Brain pericyte (primary cell): ENCODE measurements around the gene CABLES1.
"Not testable (repeated sequence)": the region's sequence is repeated elsewhere in the genome, so short reads cannot be mapped to it uniquely, and the experiment has no call there.

Experiments used
- DNase-seq: peaks from one replicate; pipeline ENCODE4 v3.0.0-alpha.2; 2012; ENCODE audit warnings: low read depth, low spot score

CABLES1 gene

GRCh38 chr18:23141104-23141999, 6.1 kb downstream of the CABLES1 start:
- peak; percentile 40 for DNase-seq

- no peak for DNase-seq
These were observed 7.1 kb downstream of the CABLES1 start for GRCh38 chr18:23142251-23142929.

GRCh38 chr18:23143016-23143814, 7.9 kb downstream of the CABLES1 start:
- DNase-seq, result no peak

- DNase-seq, result no peak
These were observed 8.6 kb downstream of the CABLES1 start for GRCh38 chr18:23143815-23144261.

GRCh38 chr18:23144640-23145039, 9.4 kb downstream of the CABLES1 start:
- DNase-seq, result no peak

- DNase-seq, result no peak
These were observed 10.3 kb downstream of the CABLES1 start for GRCh38 chr18:23145621-23146020.

- DNase-seq, result no peak
These were observed 11.7 kb downstream of the CABLES1 start for GRCh38 chr18:23146861-23147469.

- no peak for DNase-seq
These were observed 13.1 kb downstream of the CABLES1 start for GRCh38 chr18:23148382-23148781.

GRCh38 chr18:23149570-23149969, 14.3 kb downstream of the CABLES1 start:
- no peak for DNase-seq

- no peak for DNase-seq
These were observed 16.3 kb downstream of the CABLES1 start for GRCh38 chr18:23151414-23152099.

- no peak for DNase-seq
These were observed 18.7 kb downstream of the CABLES1 start for GRCh38 chr18:23154030-23154429.

GRCh38 chr18:23154823-23155500, 19.7 kb downstream of the CABLES1 start:
- DNase-seq, result no peak

GRCh38 chr18:23155537-23155936, 20.3 kb downstream of the CABLES1 start:
- DNase-seq, result no peak

- no peak for DNase-seq
These were observed 20.8 kb downstream of the CABLES1 start for GRCh38 chr18:23156134-23156533.

GRCh38 chr18:23158058-23158457, 22.8 kb downstream of the CABLES1 start:
- DNase-seq, result no peak

GRCh38 chr18:23158884-23159283, 23.6 kb downstream of the CABLES1 start:
- not testable (repeated sequence) for DNase-seq

GRCh38 chr18:23159344-23159743, 24.1 kb downstream of the CABLES1 start:
- no peak for DNase-seq

- no peak for DNase-seq
These were observed 27.2 kb downstream of the CABLES1 start for GRCh38 chr18:23162473-23162872.

GRCh38 chr18:23163786-23164533, 28.7 kb downstream of the CABLES1 start:
- no peak for DNase-seq
